ENCODE data around the gene NUDC. TPM values are rescaled to one million over a fixed set of nuclear protein-coding genes. Genes with fewer than 3 reads are reported as not detected.
"Not testable (repeated sequence)": the region's sequence is repeated elsewhere in the genome, so short reads cannot be mapped to it uniquely, and the experiment has no call there.

The NUDC gene
- total and polyA plus RNA-seq, 2 of the 13 experiments (the other 11 are each of a cell fraction or from before 2014, with no cell fraction given), result 34.7 to 104 TPM

- TF ChIP-seq TFAP4 (IDR thresholded peaks at IDR 0.05; ENCODE audit: borderline replicate concordance, low read depth) (peak; percentile 72; the same call in 1 of the 2 replicates), ZBTB7A (CRISPR knock-in tag; IDR thresholded peaks at IDR 0.05) (peak; percentile 68; the same call in 1 of the 2 replicates), ATF7 (IDR thresholded peaks at IDR 0.05) (peak; percentile 60), ATF7 (CRISPR knock-in tag; IDR thresholded peaks at IDR 0.05) (peak; percentile 80), HNF4A (CRISPR knock-in tag; IDR thresholded peaks at IDR 0.05) (peak; percentile 91), ZMYM3 (CRISPR knock-in tag; IDR thresholded peaks at IDR 0.05) (peak; percentile 97), CEBPB (IDR thresholded peaks at IDR 0.05; ENCODE audit: borderline replicate concordance, low read depth, low read length) (peak; percentile 84; the same call in 1 of the 2 replicates), ATF2 (CRISPR knock-in tag; IDR thresholded peaks at IDR 0.05) (peak; percentile 62; the same call in 1 of the 2 replicates), ZNF720 (CRISPR knock-in tag; IDR thresholded peaks at IDR 0.05) (0 out of 2 replicates have a peak, but pooled peaks have one; percentile 31), STAG1 (CRISPR knock-in tag; IDR thresholded peaks at IDR 0.05) (peak; percentile 30; the same call in 1 of the 2 replicates), RXRB (CRISPR knock-in tag; IDR thresholded peaks at IDR 0.05; ENCODE audit: borderline replicate concordance) (peak; percentile 72), ZHX1 (CRISPR knock-in tag; IDR thresholded peaks at IDR 0.05; ENCODE audit: low read depth) (peak; percentile 80; the same call in 1 of the 2 replicates), FOXP4 (CRISPR knock-in tag; IDR thresholded peaks at IDR 0.05) (peak; percentile 87), ZNF740 (CRISPR knock-in tag; IDR thresholded peaks at IDR 0.05) (peak; percentile 43; the same call in 1 of the 2 replicates), FOXP1 (CRISPR knock-in tag; IDR thresholded peaks at IDR 0.05) (peak; percentile 82), ZSCAN31 (CRISPR knock-in tag; IDR thresholded peaks at IDR 0.05; ENCODE audit: low read depth) (0 out of 2 replicates have a peak, but pooled peaks have one; percentile 35), YEATS4 (CRISPR knock-in tag; IDR thresholded peaks at IDR 0.05; ENCODE audit: borderline replicate concordance) (peak; percentile 56), ARID4A (CRISPR knock-in tag; IDR thresholded peaks at IDR 0.05; ENCODE audit: borderline replicate concordance) (peak; percentile 59; the same call in 1 of the 2 replicates)
- TF ChIP-seq FOXP1 (IDR thresholded peaks at IDR 0.05), result not testable (repeated sequence)
Measured at GRCh38 chr1:26881611-26882010, 39.9 kb upstream of the NUDC start (continued).

All from HepG2 (cell line).